ENCODE data around the gene ADAMTS8.

DNA sequence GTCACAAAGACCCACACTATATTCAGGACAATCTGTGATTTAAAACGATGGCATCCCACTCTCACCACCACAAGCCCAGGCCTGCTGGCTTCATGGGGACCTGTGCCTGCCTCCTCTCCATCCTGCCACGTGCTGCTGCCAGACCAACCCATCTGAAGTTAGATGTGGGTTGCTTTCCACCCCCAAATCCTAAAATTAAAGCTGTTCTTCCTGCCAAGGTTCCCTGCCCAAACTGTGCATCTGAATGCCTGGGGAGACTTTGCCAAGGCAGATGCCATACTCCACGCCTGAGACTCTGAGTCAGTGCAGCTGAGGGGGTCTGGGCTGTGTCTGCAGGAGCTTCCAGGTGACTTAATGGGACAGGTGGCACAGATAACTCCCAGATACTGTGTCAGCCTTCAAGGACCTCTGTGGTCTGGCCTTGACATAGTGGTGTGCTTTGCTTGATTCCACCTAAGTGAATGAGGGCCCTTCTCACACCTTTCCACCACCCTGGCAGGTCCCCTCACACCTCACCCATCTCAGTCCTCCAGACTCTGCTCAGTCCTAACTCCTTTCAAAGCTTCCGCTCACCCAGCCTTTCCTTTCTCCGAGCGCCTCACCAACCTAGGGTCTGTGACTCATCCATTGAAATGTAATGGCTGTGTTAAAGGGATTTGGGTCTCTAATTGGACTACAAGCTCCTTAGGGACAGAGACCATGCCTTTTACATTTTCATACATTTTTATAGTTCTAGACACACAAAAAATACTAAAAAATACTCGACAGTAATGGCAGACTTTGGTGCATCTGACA lies 18.6 kb downstream of the ADAMTS8 start:
- TF ChIP-seq CTCF (optimal IDR thresholded peaks at IDR 0.05 in 1 of 3, IDR thresholded peaks at IDR 0.05 in 1 of 3, conservative IDR thresholded peaks at IDR 0.05 in 1 of 3; ENCODE audit: extremely low read depth in 1 of 3, insufficient read depth in 2 of 3, low read length in 3 of 3) (no peak), EZH2 (IDR thresholded peaks at IDR 0.05; ENCODE audit: low read length) (no peak)
